HCT116 (cell line): ENCODE results near the gene SQSTM1. TPM values are rescaled to one million over a fixed set of nuclear protein-coding genes. Genes with fewer than 3 reads are reported as not detected.

Experiments
- ATAC-seq: fragments of 200-7000 bp; cut with Tn5 transposase; 2 replicates; pipeline ENCODE4 v1.9.1; 2020; ENCODE audit warnings: mild to moderate bottlenecking, moderate library complexity
- BruUV-seq: library from RNA; stranded (reverse); fragments of 400-500 nt; replicated peaks from 2 replicates; lab custom pipeline; 2021; lab: Mats Ljungman, UMichigan
- CTCF ChIA-PET: fragments of 300-600 bp; sonication (Branson Sonifier 250); formaldehyde crosslinking; loops from one replicate; lab custom pipeline; 2021; ENCODE audit warnings: antibody characterized with exemption; lab: Charles Lee
- POLR2A ChIA-PET: fragments of 300-600, 350-600 bp; sonication (Branson Sonifier 250); formaldehyde crosslinking; loops from one replicate; lab custom pipeline; 2021; ENCODE audit warnings: antibody characterized with exemption; lab: Charles Lee
- RAD21 ChIA-PET, 2 experiments: fragments of 300-600 bp; sonication (Branson Sonifier 250); formaldehyde crosslinking; loops; one replicate each; lab custom pipeline; 2023; ENCODE audit warnings: low total read pairs in 2 of 2; ENCODE audit not compliant: uncharacterized antibody in 2 of 2, unreplicated experiment in 2 of 2, low non-redundant PET in 1 of 2; lab: Charles Lee
- DNase-seq: peaks from one replicate; pipeline ENCODE4 v3.0.0-alpha.2; 2010; ENCODE audit warnings: low read depth, low spot score
- H2AFZ ChIP-seq: fragments of 200-600 bp; shearing (Covaris generic), sonication (generic); 2 replicates; pipeline ENCODE4 v1.6.1; 2017; ENCODE audit warnings: low read depth, mixed run types, mixed read lengths, antibody characterized with exemption, low read length; ENCODE audit not compliant: poor library complexity, severe bottlenecking
- H3K27ac ChIP-seq: 2 replicates; pipeline ENCODE4 v1.5.1; 2012; ENCODE audit warnings: low read depth, low read length
- H3K27me3 ChIP-seq: fragments of 200-600 bp; sonication (generic); 2 replicates; pipeline ENCODE4 v1.6.1; 2016; ENCODE audit warnings: mixed run types, low read length, mixed read lengths; ENCODE audit not compliant: insufficient read depth
- H3K36me3 ChIP-seq, 2 experiments: fragments of 200-500 bp in 1 of 2; fragments of 200-600 bp in 1 of 2; sonication (Bioruptor generic) in 1 of 2; sonication (generic) in 1 of 2; 2 replicates each; pipeline versions ENCODE4 v1.5.1 to v1.6.1; 2014 to 2016; ENCODE audit warnings: low read length in 2 of 2, inconsistent platforms in 1 of 2, mixed read lengths in 1 of 2, mixed run types in 1 of 2; ENCODE audit not compliant: insufficient read depth in 2 of 2, control insufficient read depth in 1 of 2
- H3K4me1 ChIP-seq, 2 experiments: fragments of 200-600 bp in 1 of 2; sonication (generic) in 1 of 2; 2 replicates each; pipeline versions ENCODE4 v1.5.1 to v1.6.1; 2012 to 2017; ENCODE audit warnings: low read length in 2 of 2, inconsistent platforms in 1 of 2, mild to moderate bottlenecking in 1 of 2, mixed read lengths in 1 of 2, mixed run types in 1 of 2, moderate library complexity in 1 of 2; ENCODE audit not compliant: insufficient read depth in 2 of 2, control insufficient read depth in 1 of 2
- H3K4me2 ChIP-seq: fragments of 200-600 bp; sonication (generic); 2 replicates; pipeline ENCODE4 v1.6.1; 2017; ENCODE audit warnings: mixed run types, low read length, mixed read lengths
- H3K4me3 ChIP-seq, 2 experiments: fragments of 200-600 bp in 1 of 2; sonication (generic) in 1 of 2; replicated peaks in 1 of 2; 2 replicates each; pipeline ENCODE4 v1.5.1; 2011 to 2016; ENCODE audit warnings: low read length in 2 of 2, control low read depth in 1 of 2, low read depth in 1 of 2, mild to moderate bottlenecking in 1 of 2, mixed read lengths in 1 of 2, mixed run types in 1 of 2
- H3K79me2 ChIP-seq: fragments of 200-600 bp; sonication (generic); 2 replicates; pipeline ENCODE4 v1.6.1; 2017; ENCODE audit warnings: mild to moderate bottlenecking, mixed run types, low read length, moderate library complexity, mixed read lengths; ENCODE audit not compliant: insufficient read depth
- H3K9ac ChIP-seq: fragments of 200-600 bp; sonication (generic); 2 replicates; pipeline ENCODE4 v1.6.1; 2016; ENCODE audit warnings: low read length, mixed read lengths
- H3K9me2 ChIP-seq: fragments of 200-600 bp; sonication (generic), shearing (Covaris generic); 2 replicates; pipeline ENCODE4 v1.6.1; 2017; ENCODE audit warnings: mixed run types, mild to moderate bottlenecking, moderate library complexity; ENCODE audit not compliant: insufficient read depth
- H3K9me3 ChIP-seq, 2 experiments: fragments of 200-500 bp in 1 of 2; fragments of 200-600 bp in 1 of 2; sonication (Bioruptor generic) in 1 of 2; sonication (generic) in 1 of 2; 2 replicates each; pipeline ENCODE4 v1.6.1; 2014 to 2017; ENCODE audit warnings: low read length in 2 of 2, mixed read lengths in 2 of 2, inconsistent platforms in 1 of 2, low read depth in 1 of 2, mild to moderate bottlenecking in 1 of 2, mixed run types in 1 of 2, moderate library complexity in 1 of 2; ENCODE audit not compliant: control insufficient read depth in 1 of 2, insufficient read depth in 1 of 2
- H4K20me1 ChIP-seq: fragments of 200-600 bp; sonication (generic), shearing (Covaris generic); 2 replicates; pipeline ENCODE4 v1.6.1; 2017; ENCODE audit warnings: mixed run types, mild to moderate bottlenecking, moderate library complexity; ENCODE audit not compliant: insufficient read depth
- CBX3 ChIP-seq: IDR thresholded peaks from 2 replicates; pipeline ENCODE4 v1.6.1; 2012; ENCODE audit warnings: low read depth
- EGR1 ChIP-seq: IDR thresholded peaks from 2 replicates; pipeline ENCODE4 v1.6.1; 2012; ENCODE audit warnings: low read depth
- ELF1 ChIP-seq: IDR thresholded peaks from 2 replicates; pipeline ENCODE4 v1.6.1; 2012; ENCODE audit warnings: low read depth, borderline replicate concordance
- EZH2 ChIP-seq: fragments of 200-600 bp; sonication (generic); IDR thresholded peaks from 2 replicates; pipeline ENCODE4 v1.6.1; 2017; ENCODE audit warnings: antibody characterized with exemption, mixed run types
- EZH2phosphoT487 ChIP-seq: fragments of 200-600 bp; IDR thresholded peaks from 2 replicates; pipeline ENCODE4 v1.6.1; 2018; ENCODE audit warnings: antibody characterized with exemption, borderline replicate concordance
- FOSL1 ChIP-seq: IDR thresholded peaks from 2 replicates; pipeline ENCODE4 v1.6.1; 2012; ENCODE audit warnings: low read depth
- JUND ChIP-seq: IDR thresholded peaks from 2 replicates; pipeline ENCODE4 v1.6.1; 2012
- POLR2A ChIP-seq: IDR thresholded peaks from 2 replicates; pipeline ENCODE4 v1.7.0; 2011; ENCODE audit warnings: borderline replicate concordance; ENCODE audit not compliant: insufficient read depth, insufficient read length; ENCODE audit errors: extremely low read depth
- POLR2AphosphoS5 ChIP-seq: IDR thresholded peaks from 2 replicates; pipeline ENCODE4 v1.6.1; 2011; ENCODE audit warnings: mild to moderate bottlenecking, low read depth, low read length, moderate library complexity
- RAD21 ChIP-seq: IDR thresholded peaks from 2 replicates; pipeline ENCODE4 v1.6.1; 2012; ENCODE audit warnings: low read depth, mild to moderate bottlenecking
- REST ChIP-seq: IDR thresholded peaks from 2 replicates; pipeline ENCODE4 v1.6.1; 2012; ENCODE audit warnings: low read depth
- SIN3A ChIP-seq: IDR thresholded peaks from 2 replicates; pipeline ENCODE4 v1.6.1; 2012; ENCODE audit warnings: low read depth
- SP1 ChIP-seq: IDR thresholded peaks from 2 replicates; pipeline ENCODE4 v1.6.1; 2012; ENCODE audit warnings: low read depth
- TCF7L2 ChIP-seq: IDR thresholded peaks from 2 replicates; pipeline ENCODE4 v1.7.0; 2011; ENCODE audit warnings: borderline replicate concordance, inconsistent platforms; ENCODE audit not compliant: insufficient read depth, insufficient read length; ENCODE audit errors: extremely low read depth
- YY1 ChIP-seq: IDR thresholded peaks from 2 replicates; pipeline ENCODE4 v1.6.1; 2011; ENCODE audit warnings: low read length, low read depth, moderate library complexity, mild to moderate bottlenecking; ENCODE audit not compliant: insufficient replicate concordance; ENCODE audit errors: extremely low read depth
- ZFX ChIP-seq: fragments of 450-650 bp; IDR thresholded peaks from 2 replicates; pipeline ENCODE4 v1.6.1; 2017
- ZNF274 ChIP-seq: fragments of 200-500 bp; sonication (Bioruptor generic); IDR thresholded peaks from 2 replicates; pipeline ENCODE4 v1.6.1; 2014; ENCODE audit warnings: mild to moderate bottlenecking, low read depth, low read length, inconsistent platforms
- intact Hi-C: fragments of 100-400 bp; cut with micrococcal nuclease; formaldehyde crosslinking; loops from 2 replicates; pipeline ENCODE4 v1.10.0; 2022
- total RNA-seq: library from RNA; stranded (reverse); gene quantifications from one replicate; pipeline ENCODE4 v1.2.1, GENCODE V29; 2021; ENCODE audit not compliant: unreplicated experiment
- TF ChIP-seq, protein P1 (sequence below), 3 experiments: fragments of 200-600 bp in 1 of 3; sonication (generic) in 1 of 3; IDR thresholded peaks in 2 of 3; conservative IDR thresholded peaks in 1 of 3; 2 replicates each; pipeline ENCODE4 v1.5.1; 2012 to 2017; ENCODE audit warnings: low read depth in 2 of 3, low read length in 2 of 3, antibody characterized with exemption in 1 of 3, borderline replicate concordance in 1 of 3, control low read depth in 1 of 3, mild to moderate bottlenecking in 1 of 3, mixed read lengths in 1 of 3, mixed run types in 1 of 3, moderate library complexity in 1 of 3; ENCODE audit not compliant: insufficient read depth in 1 of 3
- TF ChIP-seq, protein P2 (sequence below): IDR thresholded peaks from 2 replicates; pipeline ENCODE4 v1.6.1; 2012
- TF ChIP-seq, protein P3 (sequence below): IDR thresholded peaks from 2 replicates; pipeline ENCODE4 v1.6.1; 2012

The SQSTM1 gene
- total RNA-seq, 1 experiment from 2014 or later: 299 TPM

DNA sequence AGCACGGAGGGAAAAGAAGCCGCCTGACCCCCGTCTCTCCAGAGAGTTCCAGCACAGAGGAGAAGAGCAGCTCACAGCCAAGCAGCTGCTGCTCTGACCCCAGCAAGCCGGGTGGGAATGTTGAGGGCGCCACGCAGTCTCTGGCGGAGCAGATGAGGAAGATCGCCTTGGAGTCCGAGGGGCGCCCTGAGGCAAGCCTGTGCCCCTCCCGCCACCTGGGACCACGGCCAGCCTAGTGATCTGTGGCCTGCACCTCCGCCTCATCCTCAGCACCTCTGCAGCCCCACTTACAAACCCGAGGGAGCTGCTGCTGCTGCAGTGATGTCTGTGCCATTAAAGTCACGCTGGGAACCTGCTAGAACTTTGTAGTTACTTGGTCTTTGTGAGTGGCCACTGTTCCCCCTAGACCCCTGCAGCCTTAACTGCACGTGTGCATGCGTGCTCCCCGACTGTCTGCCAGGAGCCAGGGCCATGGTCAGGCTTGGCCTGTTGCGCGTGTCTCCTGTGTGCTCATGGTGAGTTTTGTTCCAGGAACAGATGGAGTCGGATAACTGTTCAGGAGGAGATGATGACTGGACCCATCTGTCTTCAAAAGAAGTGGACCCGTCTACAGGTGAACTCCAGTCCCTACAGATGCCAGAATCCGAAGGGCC is 12.5 kb downstream of the SQSTM1 start:
- Histone ChIP-seq H3K9me2 (no peaks in the 10 kb centered on the region), H3K9ac (no peak overlapping the region), H3K4me1 (no peaks in the 10 kb centered on the region), H3K79me2 (peaks cover 32% of the 10 kb centered on the region), H2AFZ (no peak overlapping the region), H3K27ac (no peak overlapping the region), H3K27me3 (no peaks in the 10 kb centered on the region), H3K4me3 (no peak overlapping the region), H3K36me3 (peaks cover 53 to 66% of the 10 kb centered on the region in 2 experiments), H3K4me2 (no peak overlapping the region), H3K9me3 (no peaks in the 10 kb centered on the region), H4K20me1 (peaks cover 4% of the 10 kb centered on the region; the same call in 1 of the 2 replicates)
- CTCF ChIA-PET: no interaction called here
- DNase-seq (no peak), ATAC-seq (no peak)
- intact Hi-C loops: no loop called here
- RAD21 ChIA-PET: no interaction called here
- BruUV-seq: no TSS peak
- POLR2A ChIA-PET: interaction anchor here (1.4 kb wide), 1 partner anchor 11 kb away, joined by 5 read pairs; no protein-coding TSS in a partner anchor
- TF ChIP-seq ZNF274: no peak
- no peak for TF ChIP-seq EZH2
- TF ChIP-seq POLR2A: no peak
- no peak for TF ChIP-seq ELF1
- TF ChIP-seq POLR2AphosphoS5: no peak; the same call in 1 of the 2 replicates
- TF ChIP-seq, protein P1, sequence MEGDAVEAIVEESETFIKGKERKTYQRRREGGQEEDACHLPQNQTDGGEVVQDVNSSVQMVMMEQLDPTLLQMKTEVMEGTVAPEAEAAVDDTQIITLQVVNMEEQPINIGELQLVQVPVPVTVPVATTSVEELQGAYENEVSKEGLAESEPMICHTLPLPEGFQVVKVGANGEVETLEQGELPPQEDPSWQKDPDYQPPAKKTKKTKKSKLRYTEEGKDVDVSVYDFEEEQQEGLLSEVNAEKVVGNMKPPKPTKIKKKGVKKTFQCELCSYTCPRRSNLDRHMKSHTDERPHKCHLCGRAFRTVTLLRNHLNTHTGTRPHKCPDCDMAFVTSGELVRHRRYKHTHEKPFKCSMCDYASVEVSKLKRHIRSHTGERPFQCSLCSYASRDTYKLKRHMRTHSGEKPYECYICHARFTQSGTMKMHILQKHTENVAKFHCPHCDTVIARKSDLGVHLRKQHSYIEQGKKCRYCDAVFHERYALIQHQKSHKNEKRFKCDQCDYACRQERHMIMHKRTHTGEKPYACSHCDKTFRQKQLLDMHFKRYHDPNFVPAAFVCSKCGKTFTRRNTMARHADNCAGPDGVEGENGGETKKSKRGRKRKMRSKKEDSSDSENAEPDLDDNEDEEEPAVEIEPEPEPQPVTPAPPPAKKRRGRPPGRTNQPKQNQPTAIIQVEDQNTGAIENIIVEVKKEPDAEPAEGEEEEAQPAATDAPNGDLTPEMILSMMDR (IDR thresholded peaks at IDR 0.05 in 2 of 3, conservative IDR thresholded peaks at IDR 0.05 in 1 of 3; ENCODE audit: borderline replicate concordance in 1 of 3, insufficient read depth in 1 of 3, low read depth in 2 of 3, low read length in 2 of 3): no peak
- no peak for TF ChIP-seq TCF7L2
- TF ChIP-seq FOSL1: no peak
- TF ChIP-seq YY1: no peak
- no peak for TF ChIP-seq SIN3A
- no peak for TF ChIP-seq EZH2phosphoT487
- TF ChIP-seq REST: no peak
- TF ChIP-seq, protein P2, sequence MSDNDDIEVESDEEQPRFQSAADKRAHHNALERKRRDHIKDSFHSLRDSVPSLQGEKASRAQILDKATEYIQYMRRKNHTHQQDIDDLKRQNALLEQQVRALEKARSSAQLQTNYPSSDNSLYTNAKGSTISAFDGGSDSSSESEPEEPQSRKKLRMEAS: no peak
- TF ChIP-seq SP1: no peak
- no peak for TF ChIP-seq RAD21
- no peak for TF ChIP-seq ZFX
- TF ChIP-seq JUND: no peak
- TF ChIP-seq CBX3: no peak
- TF ChIP-seq, protein P3, sequence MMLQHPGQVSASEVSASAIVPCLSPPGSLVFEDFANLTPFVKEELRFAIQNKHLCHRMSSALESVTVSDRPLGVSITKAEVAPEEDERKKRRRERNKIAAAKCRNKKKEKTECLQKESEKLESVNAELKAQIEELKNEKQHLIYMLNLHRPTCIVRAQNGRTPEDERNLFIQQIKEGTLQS: no peak
- TF ChIP-seq EGR1: no peak
